Cardiac fibroblast (primary cell): ENCODE results near the gene FUT1.

ENCODE experiments used
- DNase-seq, 2 donors: peaks; one replicate each; pipeline versions ENCODE4 v3.0.0 to v3.0.0-alpha.2; 2010; ENCODE audit warnings: low read depth in 2 of 2
- H3K4me3 ChIP-seq, 2 donors: replicated peaks in 1 of 2; 1 replicate in 1 of 2; 2 replicates in 1 of 2; pipeline ENCODE4 v1.5.1; 2011; ENCODE audit warnings: low read depth in 2 of 2, low read length in 2 of 2, mild to moderate bottlenecking in 2 of 2, moderate library complexity in 1 of 2
- CTCF ChIP-seq: IDR thresholded peaks from one replicate; pipeline ENCODE4 v1.5.1; 2011; ENCODE audit warnings: low read depth, mild to moderate bottlenecking, low read length, inconsistent platforms

FUT1 gene

GRCh38 chr19:48714759-48715675 is 37.4 kb downstream of the FUT1 start:
- no peak for DNase-seq
- no peak for TF ChIP-seq CTCF
- H3K4me3 ChIP-seq, result peak overlapping the region; percentile 53 to 64

GRCh38 chr19:48713864-48714755 is 38.3 kb downstream of the FUT1 start:
- H3K4me3 ChIP-seq, result peak overlapping the region; percentile 75 to 83
- TF ChIP-seq CTCF, result no peak

GRCh38 chr19:48713041-48713863 is 39.2 kb downstream of the FUT1 start:
- H3K4me3 ChIP-seq, result peak overlapping the region; percentile 75 to 83
- DNase-seq, result peak in 1 of 2 donors; percentile 19
- peak; percentile 60 for TF ChIP-seq CTCF

More at GRCh38 chr19:48713864-48714755, 38.3 kb downstream of the FUT1 start:
- peak; percentile 100 for DNase-seq

GRCh38 chr19:48711106-48711662 is 41.3 kb downstream of the FUT1 start:
- no peak for DNase-seq
- no peak overlapping the region for H3K4me3 ChIP-seq
- TF ChIP-seq CTCF, result no peak

- no peak overlapping the region for H3K4me3 ChIP-seq
- no peak for TF ChIP-seq CTCF
- DNase-seq, result no peak
Measured at GRCh38 chr19:48708471-48708870, 44.0 kb downstream of the FUT1 start.

GRCh38 chr19:48705431-48705830 is 47.0 kb downstream of the FUT1 start:
- no peak for DNase-seq
- no peak for TF ChIP-seq CTCF
- H3K4me3 ChIP-seq, result no peak overlapping the region
